NCI-H1930 (cell line): ENCODE data around the gene CMTM3.

Experiments used
- DNase-seq, 2 experiments: peaks; one replicate each; lab custom pipeline; 2025; lab: John Stamatoyannopoulos, UW

CMTM3 gene

GRCh38 chr16:66662445-66663194, 58.1 kb downstream of the CMTM3 start:
- no peak for DNase-seq
